Keratinocyte (primary cell): ENCODE measurements around the gene XIRP1.

Experiments used
- EZH2 ChIP-seq: IDR thresholded peaks from one replicate; pipeline ENCODE4 v1.6.1; 2012; ENCODE audit warnings: inconsistent platforms, mild to moderate bottlenecking, low read length, moderate library complexity
- TF ChIP-seq, protein P1 (sequence below), 3 experiments: IDR thresholded peaks in 1 of 3; conservative IDR thresholded peaks in 1 of 3; optimal IDR thresholded peaks in 1 of 3; 2 replicates in 2 of 3; 3 replicates in 1 of 3; pipeline versions ENCODE3 to v1.5.1; 2011; ENCODE audit warnings: low read length in 3 of 3, mild to moderate bottlenecking in 3 of 3, moderate library complexity in 2 of 3, control low read depth in 1 of 3, inconsistent platforms in 1 of 3; ENCODE audit not compliant: insufficient read depth in 2 of 3; ENCODE audit errors: extremely low read depth in 1 of 3

- no peak for TF ChIP-seq EZH2
- TF ChIP-seq, protein P1, sequence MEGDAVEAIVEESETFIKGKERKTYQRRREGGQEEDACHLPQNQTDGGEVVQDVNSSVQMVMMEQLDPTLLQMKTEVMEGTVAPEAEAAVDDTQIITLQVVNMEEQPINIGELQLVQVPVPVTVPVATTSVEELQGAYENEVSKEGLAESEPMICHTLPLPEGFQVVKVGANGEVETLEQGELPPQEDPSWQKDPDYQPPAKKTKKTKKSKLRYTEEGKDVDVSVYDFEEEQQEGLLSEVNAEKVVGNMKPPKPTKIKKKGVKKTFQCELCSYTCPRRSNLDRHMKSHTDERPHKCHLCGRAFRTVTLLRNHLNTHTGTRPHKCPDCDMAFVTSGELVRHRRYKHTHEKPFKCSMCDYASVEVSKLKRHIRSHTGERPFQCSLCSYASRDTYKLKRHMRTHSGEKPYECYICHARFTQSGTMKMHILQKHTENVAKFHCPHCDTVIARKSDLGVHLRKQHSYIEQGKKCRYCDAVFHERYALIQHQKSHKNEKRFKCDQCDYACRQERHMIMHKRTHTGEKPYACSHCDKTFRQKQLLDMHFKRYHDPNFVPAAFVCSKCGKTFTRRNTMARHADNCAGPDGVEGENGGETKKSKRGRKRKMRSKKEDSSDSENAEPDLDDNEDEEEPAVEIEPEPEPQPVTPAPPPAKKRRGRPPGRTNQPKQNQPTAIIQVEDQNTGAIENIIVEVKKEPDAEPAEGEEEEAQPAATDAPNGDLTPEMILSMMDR (optimal IDR thresholded peaks at IDR 0.05 in 1 of 3, IDR thresholded peaks at IDR 0.05 in 1 of 3, conservative IDR thresholded peaks at IDR 0.05 in 1 of 3; ENCODE audit: extremely low read depth in 1 of 3, insufficient read depth in 2 of 3, low read length in 3 of 3), result no peak
Observed at GRCh38 chr3:39203402-39203801, 11.0 kb upstream of the XIRP1 start.
